ENCODE measurements around the gene BCR. TPM values are rescaled to one million over a fixed set of nuclear protein-coding genes. Genes with fewer than 3 reads are reported as not detected.

The BCR gene
- total RNA-seq, 1 donor from 2014 or later = 78.3 TPM

DNA sequence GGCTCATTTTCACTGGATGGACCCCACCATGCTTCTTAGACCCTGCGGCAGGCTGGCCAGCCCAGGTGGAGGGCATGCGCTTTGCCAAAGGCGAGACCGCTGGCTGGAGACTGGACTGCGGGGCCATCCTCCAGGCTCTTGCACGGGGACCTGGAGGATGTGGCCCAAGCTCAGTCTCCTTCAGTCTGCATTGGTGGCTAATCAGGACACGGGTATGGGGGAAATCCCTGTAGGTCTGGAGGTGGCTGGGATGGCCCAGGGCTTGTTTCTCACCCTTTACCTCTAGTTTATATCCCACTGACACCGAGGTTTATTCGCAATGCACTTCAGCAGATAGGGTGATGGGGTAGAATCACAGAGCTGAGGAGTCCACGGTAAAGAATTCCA, 45.0 kb downstream of the BCR start:
- no peak for TF ChIP-seq CTCF (IDR thresholded peaks at IDR 0.05)
- intact Hi-C loops (cut with DNase I) = no loop called here
- Histone ChIP-seq H3K36me3 (no peaks in the 10 kb centered on the region), H3K9me3 (no peaks in the 10 kb centered on the region), H3K4me1 (peaks cover 68% of the 10 kb centered on the region), H3K4me3 (no peak overlapping the region), H3K27ac (peak overlapping the region; percentile 70), H3K27me3 (no peaks in the 10 kb centered on the region)
- ATAC-seq (no peak), DNase-seq (no peak)

DNA sequence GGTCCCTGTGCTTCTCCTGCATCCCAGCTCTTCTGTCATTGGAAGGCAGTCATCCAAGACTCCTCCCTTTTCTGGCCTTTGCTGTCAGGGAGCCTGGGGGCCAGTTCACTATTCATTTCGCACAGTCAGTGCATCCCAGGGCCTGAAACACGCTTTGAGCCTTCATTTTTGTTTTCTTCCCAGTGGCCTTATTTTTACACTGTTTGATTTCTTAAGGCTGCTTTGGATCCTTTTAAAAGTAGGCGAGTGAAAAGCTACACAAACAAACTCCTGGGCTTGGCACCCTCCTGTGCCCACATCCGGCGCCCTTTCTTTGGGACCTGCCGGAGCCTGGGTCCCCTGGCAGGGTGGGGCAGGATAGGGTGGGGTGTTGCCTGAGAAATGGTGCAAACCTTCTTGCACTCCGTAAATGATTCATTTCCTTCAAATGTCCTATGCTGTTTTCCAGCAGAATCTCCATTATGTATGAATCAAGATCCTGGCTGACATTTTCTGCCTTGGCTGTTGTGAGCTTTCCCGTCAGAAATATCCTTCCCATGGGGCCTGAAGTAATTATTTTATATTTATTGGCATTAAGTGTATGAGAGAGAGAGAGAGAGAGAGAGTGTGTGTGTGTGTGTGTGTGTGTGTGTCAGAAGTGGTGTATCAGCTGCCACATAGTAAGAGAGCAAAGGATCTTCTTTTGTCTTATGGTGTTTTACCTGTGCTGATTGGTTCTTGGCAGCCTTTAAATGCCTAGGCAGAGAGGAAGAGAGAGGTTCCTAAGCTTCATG, 45.6 kb downstream of the BCR start:
- intact Hi-C loops (cut with DNase I) = loop anchor here (2.0 kb wide), 1 partner anchor 43 kb away; no protein-coding TSS in a partner anchor
- no peaks in the 10 kb centered on the region for H3K27me3 ChIP-seq
- DNase-seq (peak; percentile 85), ATAC-seq (peak; percentile 79)
- no peaks in the 10 kb centered on the region for H3K9me3 ChIP-seq
- no peaks in the 10 kb centered on the region for H3K36me3 ChIP-seq
- TF ChIP-seq CTCF (IDR thresholded peaks at IDR 0.05) = no peak
- H3K4me3 ChIP-seq = no peak overlapping the region
- peaks cover 62% of the 10 kb centered on the region for H3K4me1 ChIP-seq
- H3K27ac ChIP-seq = peak overlapping the region; percentile 70

GRCh38 chr22:23226497-23226850, 46.2 kb downstream of the BCR start:
- no peak for TF ChIP-seq CTCF (IDR thresholded peaks at IDR 0.05)
- intact Hi-C loops (cut with DNase I) = loop anchor here (2.0 kb wide), 1 partner anchor 44 kb away; no protein-coding TSS in a partner anchor

GRCh38 chr22:23227380-23227779, 47.1 kb downstream of the BCR start:
- H3K4me1 ChIP-seq = peaks cover 58% of the 10 kb centered on the region
- intact Hi-C loops (cut with DNase I) = loop anchor here (2.0 kb wide), 1 partner anchor 45 kb away; no protein-coding TSS in a partner anchor
- TF ChIP-seq CTCF (IDR thresholded peaks at IDR 0.05) = no peak
- peak overlapping the region; percentile 70 for H3K27ac ChIP-seq
- H3K36me3 ChIP-seq = no peaks in the 10 kb centered on the region
- H3K27me3 ChIP-seq = no peaks in the 10 kb centered on the region
- DNase-seq (no peak), ATAC-seq (no peak)
- H3K4me3 ChIP-seq = no peak overlapping the region
- no peaks in the 10 kb centered on the region for H3K9me3 ChIP-seq

More at GRCh38 chr22:23226497-23226850, 46.2 kb downstream of the BCR start:
- DNase-seq = no peak
- Histone ChIP-seq H3K36me3 (no peaks in the 10 kb centered on the region), H3K27ac (peak overlapping the region; percentile 70), H3K27me3 (no peaks in the 10 kb centered on the region), H3K9me3 (no peaks in the 10 kb centered on the region), H3K4me3 (no peak overlapping the region), H3K4me1 (peaks cover 56% of the 10 kb centered on the region)
- ATAC-seq = no peak

GRCh38 chr22:23228503-23228902, 48.2 kb downstream of the BCR start:
- Histone ChIP-seq H3K27me3 (no peaks in the 10 kb centered on the region), H3K27ac (no peak overlapping the region), H3K4me3 (no peak overlapping the region), H3K36me3 (no peaks in the 10 kb centered on the region), H3K4me1 (peaks cover 48% of the 10 kb centered on the region), H3K9me3 (no peaks in the 10 kb centered on the region)
- ATAC-seq = no peak
- intact Hi-C loops (cut with DNase I) = no loop called here
- no peak for TF ChIP-seq CTCF (IDR thresholded peaks at IDR 0.05)
- DNase-seq = no peak

All from upper lobe of right lung (tissue), 1 donor.